HG03354 (cell line): ENCODE results near the gene AK8.
"Not testable (repeated sequence)": the region's sequence is repeated elsewhere in the genome, so short reads cannot be mapped to it uniquely, and the experiment has no call there.

Source experiments
- ATAC-seq: cut with Tn5 transposase; IDR thresholded peaks from one replicate; pipeline ENCODE4 v1.9.1; 2021; ENCODE audit warnings: mild to moderate bottlenecking; ENCODE audit not compliant: unreplicated experiment, poor library complexity, severe bottlenecking

The AK8 gene

GRCh38 chr9:132782037-132782436, 96.0 kb downstream of the AK8 start:
- ATAC-seq: no peak

- no peak for ATAC-seq
These were observed 97.7 kb downstream of the AK8 start for GRCh38 chr9:132780230-132781007.

GRCh38 chr9:132776891-132777290, 101.2 kb downstream of the AK8 start:
- ATAC-seq: no peak

- no peak for ATAC-seq
These were observed 101.8 kb downstream of the AK8 start for GRCh38 chr9:132776268-132776667.

- no peak for ATAC-seq
These were observed 102.4 kb downstream of the AK8 start for GRCh38 chr9:132775720-132776119.

GRCh38 chr9:132774886-132775285, 103.2 kb downstream of the AK8 start:
- no peak for ATAC-seq

- no peak for ATAC-seq
These were observed 104.2 kb downstream of the AK8 start for GRCh38 chr9:132773764-132774339.

GRCh38 chr9:132773093-132773492, 105.0 kb downstream of the AK8 start:
- ATAC-seq: no peak

- not testable (repeated sequence) for ATAC-seq
These were observed 106.3 kb downstream of the AK8 start for GRCh38 chr9:132771752-132772151.

- no peak for ATAC-seq
These were observed 107.2 kb downstream of the AK8 start for GRCh38 chr9:132770770-132771310.

GRCh38 chr9:132769906-132770769, 107.9 kb downstream of the AK8 start:
- peak; percentile 73 for ATAC-seq

GRCh38 chr9:132768932-132769905, 108.9 kb downstream of the AK8 start:
- ATAC-seq: peak; percentile 71

GRCh38 chr9:132763574-132763973, 114.5 kb downstream of the AK8 start:
- ATAC-seq: no peak

- no peak for ATAC-seq
These were observed 115.2 kb downstream of the AK8 start for GRCh38 chr9:132762896-132763295.

- no peak for ATAC-seq
These were observed 116.5 kb downstream of the AK8 start for GRCh38 chr9:132761602-132762001.

- no peak for ATAC-seq
These were observed 118.0 kb downstream of the AK8 start for GRCh38 chr9:132760057-132760456.

- ATAC-seq: no peak
These were observed 121.1 kb downstream of the AK8 start for GRCh38 chr9:132757016-132757415.

- no peak for ATAC-seq
These were observed 121.8 kb downstream of the AK8 start for GRCh38 chr9:132756214-132756845.

GRCh38 chr9:132755096-132755495, 123.0 kb downstream of the AK8 start:
- ATAC-seq: no peak
